H4 (cell line): ENCODE data around the gene KXD1. TPM values are rescaled to one million over a fixed set of nuclear protein-coding genes. Genes with fewer than 3 reads are reported as not detected.
"Not testable (repeated sequence)": the region's sequence is repeated elsewhere in the genome, so short reads cannot be mapped to it uniquely, and the experiment has no call there.

ENCODE experiments used
- DNase-seq: peaks from one replicate; pipeline ENCODE4 v3.0.0-alpha.2; 2015; ENCODE audit warnings: low spot score
- total RNA-seq: library from RNA; depleted of rRNA; stranded (reverse); fragments of >200 nt; shearing (Covaris generic); gene quantifications from 2 replicates; pipeline ENCODE4 v1.2.3, GENCODE V29; 2014

KXD1 gene
- total RNA-seq, 1 experiment from 2014 or later: 139 TPM

GRCh38 chr19:18536475-18536874, 21.2 kb upstream of the KXD1 start:
- DNase-seq: no peak

- no peak for DNase-seq
Measured at GRCh38 chr19:18537431-18537830, 20.2 kb upstream of the KXD1 start.

GRCh38 chr19:18538115-18538514, 19.6 kb upstream of the KXD1 start:
- DNase-seq: no peak

- DNase-seq: no peak
Measured at GRCh38 chr19:18539372-18539771, 18.3 kb upstream of the KXD1 start.

- DNase-seq: not testable (repeated sequence)
Measured at GRCh38 chr19:18540200-18540599, 17.5 kb upstream of the KXD1 start.

GRCh38 chr19:18541258-18541991, 16.2 kb upstream of the KXD1 start:
- DNase-seq: no peak

GRCh38 chr19:18541992-18542940, 15.4 kb upstream of the KXD1 start:
- DNase-seq: no peak

GRCh38 chr19:18542941-18543813, 14.5 kb upstream of the KXD1 start, which contains the start of gene FKBP8:
TSS of gene FKBP8 (minus strand) at chr19:18543573. CDS start at chr19:18541970, 1,603 bp downstream.
- DNase-seq: peak; percentile 87

- peak; percentile 56 for DNase-seq
Measured at GRCh38 chr19:18543814-18544475, 13.7 kb upstream of the KXD1 start.

GRCh38 chr19:18551631-18552030, 6.0 kb upstream of the KXD1 start:
- DNase-seq: no peak

GRCh38 chr19:18558202-18558555, 509 bp downstream of the KXD1 start:
- DNase-seq: no peak

- DNase-seq: no peak
Measured at GRCh38 chr19:18558604-18559003, 934 bp downstream of the KXD1 start.

GRCh38 chr19:18559685-18560084, 2.0 kb downstream of the KXD1 start:
- DNase-seq: no peak

- DNase-seq: no peak
Measured at GRCh38 chr19:18562086-18562485, 4.4 kb downstream of the KXD1 start.

- no peak for DNase-seq
Measured at GRCh38 chr19:18566953-18567352, 9.3 kb downstream of the KXD1 start.

GRCh38 chr19:18568367-18568766, 10.7 kb downstream of the KXD1 start:
- no peak for DNase-seq

- peak; percentile 97 for DNase-seq
Measured at GRCh38 chr19:18571564-18572344, 14.1 kb downstream of the KXD1 start, which contains the start of gene UBA52. TSS of gene UBA52 (plus strand) at chr19:18571857. CDS start at chr19:18573301, 1,444 bp downstream.

GRCh38 chr19:18574691-18575291, 17.1 kb downstream of the KXD1 start:
- DNase-seq: no peak

- no peak for DNase-seq
Measured at GRCh38 chr19:18576383-18576782, 18.7 kb downstream of the KXD1 start.

- DNase-seq: no peak
Measured at GRCh38 chr19:18577365-18577914, 19.8 kb downstream of the KXD1 start.
